ENCODE measurements around the gene UXT. TPM values are rescaled to one million over a fixed set of nuclear protein-coding genes. Genes with fewer than 3 reads are reported as not detected.

The UXT gene
- total and polyA plus RNA-seq, 2 of the 4 experiments (the other 2 are of a cell fraction): 106 to 164 TPM

- no TSS peak for BruUV-seq (replicated peaks)
- no peak overlapping the region for H2AK5ac ChIP-seq (ENCODE audit: low read depth, low read length)
- in situ Hi-C loops (cut with MboI; ENCODE audit: low sequenced_read_pairs) (no loop called here), intact Hi-C loops (cut with micrococcal nuclease) (no loop called here), dilution Hi-C loops (cut with HindIII; ENCODE audit: low sequenced_read_pairs, unreplicated experiment) (no loop called here)
- ATAC-seq (ENCODE audit: low read depth) (no peak), DNase-seq (no peak)
- no peak overlapping the region for H3K56ac ChIP-seq (ENCODE audit: extremely low read depth, insufficient read depth, low read length)
- H3K27ac ChIP-seq (ENCODE audit: insufficient read depth, low read length): no peak overlapping the region
- no peak overlapping the region for H3K14ac ChIP-seq (replicated peaks; ENCODE audit: low read depth, low read length)
- peaks cover 8% of the 10 kb centered on the region for H3K27me3 ChIP-seq (ENCODE audit: control insufficient read depth, insufficient read depth, low read length)
- H3K9me1 ChIP-seq (ENCODE audit: insufficient read depth, low read length): no peaks in the 10 kb centered on the region
- H3K79me1 ChIP-seq (ENCODE audit: low read depth in 1 of 2, low read length in 2 of 2): no peaks in the 10 kb centered on the region
- H2AFZ ChIP-seq (replicated peaks; ENCODE audit: low read length, poor library complexity): no peak overlapping the region
- no CpG with 5 or more reads among the region's 1 CpG for WGBS, 2 experiments (ENCODE audit: extremely low coverage in 2 of 2, insufficient read length in 1 of 2)
- no peaks in the 10 kb centered on the region for H3K4me1 ChIP-seq (ENCODE audit: control insufficient read depth, insufficient read depth, low read length)
- H2AK9ac ChIP-seq (replicated peaks; ENCODE audit: low read depth, low read length, poor library complexity): no peak overlapping the region
- H2BK15ac ChIP-seq (ENCODE audit: low read depth, low read length): no peak overlapping the region
- no peak overlapping the region for H3K4me2 ChIP-seq (ENCODE audit: low read depth, low read length)
- no peak overlapping the region for H3K23ac ChIP-seq (ENCODE audit: low read depth, low read length)
- no peak overlapping the region for H3K9ac ChIP-seq (ENCODE audit: low read depth, low read length)
- no peaks in the 10 kb centered on the region for H3K36me3 ChIP-seq (ENCODE audit: control insufficient read depth, insufficient read depth, low read length)
- H2BK5ac ChIP-seq (ENCODE audit: low read depth, low read length, poor library complexity, severe bottlenecking): no peak overlapping the region
- no peak overlapping the region for H3K4ac ChIP-seq (ENCODE audit: low read depth, low read length)
- H4K5ac ChIP-seq (ENCODE audit: low read depth, low read length): no peak overlapping the region
- H2BK20ac ChIP-seq (ENCODE audit: low read depth, low read length): no peak overlapping the region
- ChIA-PET CTCF (no interaction called here), POLR2A (ENCODE audit: unreplicated experiment) (no interaction called here)
- H2BK120ac ChIP-seq (ENCODE audit: low read depth, low read length): no peak overlapping the region
- H4K8ac ChIP-seq (ENCODE audit: low read depth in 2 of 2, low read length in 2 of 2): no peak overlapping the region
- H3K18ac ChIP-seq (ENCODE audit: low read depth, low read length): no peak overlapping the region
- no peaks in the 10 kb centered on the region for H4K20me1 ChIP-seq (ENCODE audit: insufficient read depth, low read length)
- no peak for TF ChIP-seq MAFK (IDR thresholded peaks at IDR 0.05; ENCODE audit: low read depth, low read length)
- no peak for TF ChIP-seq RAD21 (IDR thresholded peaks at IDR 0.05; ENCODE audit: low read length)
- TF ChIP-seq POLR2A (IDR thresholded peaks at IDR 0.05; ENCODE audit: low read depth, low read length): no peak
- no peak for TF ChIP-seq RCOR1 (IDR thresholded peaks at IDR 0.05; ENCODE audit: insufficient replicate concordance, low read length)
- no peak for TF ChIP-seq USF2 (IDR thresholded peaks at IDR 0.05; ENCODE audit: low read depth, low read length)
- H4K91ac ChIP-seq (ENCODE audit: insufficient read depth, low read depth, low read length): no peak overlapping the region
- no peak overlapping the region for H3K4me3 ChIP-seq (ENCODE audit: insufficient read depth, low read depth, low read length)
- H3K9me3 ChIP-seq (ENCODE audit: control insufficient read depth, insufficient read depth, low read length): no peaks in the 10 kb centered on the region
Measured at GRCh38 chrX:47697181-47697580, 38.2 kb upstream of the UXT start.

Data from IMR-90 (cell line).